ENCODE results near the gene TNFSF10.
"Not testable (repeated sequence)": the region's sequence is repeated elsewhere in the genome, so short reads cannot be mapped to it uniquely, and the experiment has no call there.

The TNFSF10 gene

GRCh38 chr3:172543884-172544283 is 20.7 kb upstream of the TNFSF10 start:
- DNase-seq (ENCODE audit: low spot score) = no peak

GRCh38 chr3:172543419-172543818 is 20.2 kb upstream of the TNFSF10 start:
- no peak for DNase-seq (ENCODE audit: low spot score)

GRCh38 chr3:172542999-172543398 is 19.8 kb upstream of the TNFSF10 start:
- no peak for DNase-seq (ENCODE audit: low spot score)

- DNase-seq (ENCODE audit: low spot score) = no peak
These were observed 18.8 kb upstream of the TNFSF10 start for GRCh38 chr3:172541945-172542488.

- DNase-seq (ENCODE audit: low spot score) = no peak
These were observed 16.8 kb upstream of the TNFSF10 start for GRCh38 chr3:172540049-172540448.

- DNase-seq (ENCODE audit: low spot score) = no peak
These were observed 16.0 kb upstream of the TNFSF10 start for GRCh38 chr3:172539273-172539672.

GRCh38 chr3:172538368-172539151 is 15.3 kb upstream of the TNFSF10 start:
- DNase-seq (ENCODE audit: low spot score) = no peak

GRCh38 chr3:172537507-172538158 is 14.4 kb upstream of the TNFSF10 start:
- no peak for DNase-seq (ENCODE audit: low spot score)

- DNase-seq (ENCODE audit: low spot score) = no peak
These were observed 13.8 kb upstream of the TNFSF10 start for GRCh38 chr3:172536993-172537419.

GRCh38 chr3:172536505-172536904 is 13.3 kb upstream of the TNFSF10 start:
- DNase-seq (ENCODE audit: low spot score) = no peak

GRCh38 chr3:172530566-172530965 is 7.3 kb upstream of the TNFSF10 start:
- no peak for DNase-seq (ENCODE audit: low spot score)

- no peak for DNase-seq (ENCODE audit: low spot score)
These were observed 6.9 kb upstream of the TNFSF10 start for GRCh38 chr3:172530101-172530561.

GRCh38 chr3:172528677-172529076 is 5.4 kb upstream of the TNFSF10 start:
- DNase-seq (ENCODE audit: low spot score) = no peak

- DNase-seq (ENCODE audit: low spot score) = no peak
These were observed 4.1 kb upstream of the TNFSF10 start for GRCh38 chr3:172527306-172527705.

GRCh38 chr3:172525116-172525613 is 1.9 kb upstream of the TNFSF10 start:
- no peak for DNase-seq (ENCODE audit: low spot score)

GRCh38 chr3:172524611-172525010 is 1.4 kb upstream of the TNFSF10 start:
- DNase-seq (ENCODE audit: low spot score) = no peak

GRCh38 chr3:172521837-172522726 is 1.1 kb downstream of the TNFSF10 start:
- not testable (repeated sequence) for DNase-seq (ENCODE audit: low spot score)

GRCh38 chr3:172520301-172520831 is 2.9 kb downstream of the TNFSF10 start:
- DNase-seq (ENCODE audit: low spot score) = peak; percentile 85

- no peak for DNase-seq (ENCODE audit: low spot score)
These were observed 3.5 kb downstream of the TNFSF10 start for GRCh38 chr3:172519740-172520139.

GRCh38 chr3:172518929-172519640 is 4.1 kb downstream of the TNFSF10 start:
- DNase-seq (ENCODE audit: low spot score) = no peak

- no peak for DNase-seq (ENCODE audit: low spot score)
These were observed 5.3 kb downstream of the TNFSF10 start for GRCh38 chr3:172517859-172518466.
